Kidney epithelial cell (primary cell): ENCODE measurements around the gene ZMYM4. TPM values are rescaled to one million over a fixed set of nuclear protein-coding genes. Genes with fewer than 3 reads are reported as not detected.

Experiments
- DNase-seq: peaks from one replicate; pipeline ENCODE4 v3.0.0-alpha.2; 2010; ENCODE audit warnings: low read depth
- H3K27me3 ChIP-seq: 2 replicates; pipeline ENCODE4 v1.6.0; 2011; ENCODE audit warnings: low read length; ENCODE audit not compliant: control insufficient read depth, insufficient read depth
- H3K36me3 ChIP-seq: 2 replicates; pipeline ENCODE4 v1.5.1; 2011; ENCODE audit warnings: low read length; ENCODE audit not compliant: control insufficient read depth, insufficient read depth
- H3K4me3 ChIP-seq: 2 replicates; pipeline ENCODE4 v1.5.1; 2011; ENCODE audit warnings: low read depth, mild to moderate bottlenecking, control low read depth, low read length
- total RNA-seq: library from RNA; depleted of rRNA; stranded (reverse); fragments of >200 nt; gene quantifications from 2 replicates; pipeline ENCODE4 v1.2.3, GENCODE V29; 2015
- TF ChIP-seq, protein P1 (sequence below): IDR thresholded peaks from 2 replicates; pipeline ENCODE4 v1.5.1; 2011; ENCODE audit warnings: mild to moderate bottlenecking, moderate library complexity, low read length, control low read depth, inconsistent platforms; ENCODE audit not compliant: insufficient read depth, poor library complexity, severe bottlenecking

ZMYM4 gene
- total RNA-seq, 1 donor from 2014 or later, result 35.1 TPM

DNA sequence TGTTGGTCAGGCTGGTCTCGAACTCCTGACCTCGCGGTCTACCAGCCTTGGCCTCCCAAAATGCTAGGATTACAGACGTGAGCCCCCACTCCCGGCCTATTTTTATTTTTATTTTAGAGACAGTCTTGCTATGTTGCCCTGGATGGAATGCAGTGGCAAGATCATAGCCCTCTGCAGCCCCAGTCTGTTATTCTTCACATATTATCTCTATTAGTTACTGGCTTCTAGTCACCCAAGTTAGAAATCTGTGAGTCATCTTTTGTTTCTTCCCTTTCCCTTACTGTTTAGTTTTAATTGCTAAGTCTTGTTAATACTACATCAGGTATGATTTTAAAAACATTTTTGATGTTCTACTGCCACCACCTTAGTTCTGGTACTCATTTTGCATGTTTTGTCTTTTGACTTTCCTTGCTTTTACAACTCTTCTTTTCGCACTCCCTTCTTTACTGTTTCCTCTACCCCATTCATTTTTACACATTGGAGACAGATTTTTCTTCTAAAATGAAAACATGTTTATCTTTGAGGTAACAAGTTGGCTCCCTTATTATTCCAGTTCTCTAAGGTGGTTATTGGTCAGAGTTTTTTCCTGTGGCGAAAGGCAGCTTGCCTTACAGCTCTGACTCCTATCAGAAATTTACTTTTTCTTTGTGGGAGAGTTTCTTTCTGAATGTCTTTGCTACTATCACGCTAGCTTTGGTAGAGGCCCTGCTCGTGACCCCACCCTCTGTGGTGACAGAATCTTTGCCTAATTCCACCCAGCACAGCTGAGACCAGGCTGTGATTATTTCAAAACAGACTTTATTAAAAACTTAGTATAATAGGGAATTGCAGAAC, 19.5 kb downstream of the ZMYM4 start:
- H3K4me3 ChIP-seq, result no peak overlapping the region
- no peaks in the 10 kb centered on the region for H3K27me3 ChIP-seq
- DNase-seq, result no peak
- no peaks in the 10 kb centered on the region for H3K36me3 ChIP-seq
- TF ChIP-seq, protein P1, sequence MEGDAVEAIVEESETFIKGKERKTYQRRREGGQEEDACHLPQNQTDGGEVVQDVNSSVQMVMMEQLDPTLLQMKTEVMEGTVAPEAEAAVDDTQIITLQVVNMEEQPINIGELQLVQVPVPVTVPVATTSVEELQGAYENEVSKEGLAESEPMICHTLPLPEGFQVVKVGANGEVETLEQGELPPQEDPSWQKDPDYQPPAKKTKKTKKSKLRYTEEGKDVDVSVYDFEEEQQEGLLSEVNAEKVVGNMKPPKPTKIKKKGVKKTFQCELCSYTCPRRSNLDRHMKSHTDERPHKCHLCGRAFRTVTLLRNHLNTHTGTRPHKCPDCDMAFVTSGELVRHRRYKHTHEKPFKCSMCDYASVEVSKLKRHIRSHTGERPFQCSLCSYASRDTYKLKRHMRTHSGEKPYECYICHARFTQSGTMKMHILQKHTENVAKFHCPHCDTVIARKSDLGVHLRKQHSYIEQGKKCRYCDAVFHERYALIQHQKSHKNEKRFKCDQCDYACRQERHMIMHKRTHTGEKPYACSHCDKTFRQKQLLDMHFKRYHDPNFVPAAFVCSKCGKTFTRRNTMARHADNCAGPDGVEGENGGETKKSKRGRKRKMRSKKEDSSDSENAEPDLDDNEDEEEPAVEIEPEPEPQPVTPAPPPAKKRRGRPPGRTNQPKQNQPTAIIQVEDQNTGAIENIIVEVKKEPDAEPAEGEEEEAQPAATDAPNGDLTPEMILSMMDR, result no peak

DNA sequence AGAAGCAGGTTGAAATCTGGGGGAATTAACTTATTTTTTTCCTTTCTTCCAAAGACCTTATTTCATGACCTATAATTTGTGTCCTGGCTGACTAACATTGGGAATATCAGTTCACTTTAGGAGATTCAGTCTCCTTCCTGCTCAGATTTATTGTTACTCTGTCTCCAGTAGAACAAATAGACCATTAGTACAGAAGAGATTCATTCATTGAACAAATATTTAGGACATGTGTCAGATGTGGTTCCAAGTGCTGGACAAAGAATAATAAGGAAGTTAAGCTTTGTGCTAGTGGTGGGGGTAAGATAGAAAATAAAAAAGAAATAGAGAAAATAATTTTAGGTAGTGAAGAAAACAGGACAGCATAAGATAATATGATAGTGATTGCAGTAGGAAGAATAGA, 20.3 kb downstream of the ZMYM4 start:
- Histone ChIP-seq H3K27me3 (no peaks in the 10 kb centered on the region), H3K4me3 (no peak overlapping the region), H3K36me3 (peaks cover 1% of the 10 kb centered on the region)
- peak; percentile 53 for DNase-seq
- TF ChIP-seq, protein P1, result no peak

DNA sequence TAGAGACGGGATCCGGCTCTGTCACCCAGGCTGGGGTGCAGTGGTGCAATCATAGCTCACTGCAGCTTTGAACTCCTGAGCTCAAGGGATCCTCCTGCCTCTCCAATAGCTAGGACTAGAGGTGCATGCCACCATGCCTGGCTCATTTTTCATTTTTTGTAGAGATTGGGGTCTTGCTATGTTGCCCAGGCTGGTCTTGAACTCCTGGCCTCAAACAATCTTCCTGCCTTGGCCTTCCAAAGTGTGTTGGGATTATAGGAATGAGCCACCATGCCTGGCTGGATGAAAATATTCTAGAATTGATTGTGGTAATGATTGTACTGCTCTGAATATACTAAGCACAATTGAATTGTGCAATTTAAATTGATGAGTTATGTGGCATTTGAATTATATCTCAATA, 21.9 kb downstream of the ZMYM4 start:
- H3K36me3 ChIP-seq, result peaks cover 1% of the 10 kb centered on the region
- no peak overlapping the region for H3K4me3 ChIP-seq
- TF ChIP-seq, protein P1, result no peak
- DNase-seq, result no peak
- H3K27me3 ChIP-seq, result no peaks in the 10 kb centered on the region

DNA sequence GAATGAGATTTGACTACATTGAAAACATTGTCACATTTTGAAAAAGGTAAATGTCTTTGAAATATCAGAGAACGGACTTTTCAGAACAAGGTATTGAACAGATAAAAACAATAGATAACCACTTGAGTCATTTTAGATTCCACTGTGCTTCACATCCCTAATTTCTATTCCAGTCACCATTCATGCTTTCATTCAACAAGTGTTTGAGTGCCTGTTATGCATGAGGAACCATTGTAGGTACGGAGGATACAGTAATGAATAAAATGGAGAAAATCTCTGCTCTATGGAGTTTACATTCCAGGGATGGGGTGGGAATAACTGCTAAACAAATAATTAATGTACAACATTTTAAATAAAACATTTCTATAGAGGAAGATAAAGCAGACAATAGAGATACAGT, 26.3 kb downstream of the ZMYM4 start:
- Histone ChIP-seq H3K27me3 (no peaks in the 10 kb centered on the region), H3K4me3 (no peak overlapping the region), H3K36me3 (peaks cover 1% of the 10 kb centered on the region)
- TF ChIP-seq, protein P1, result no peak
- no peak for DNase-seq

DNA sequence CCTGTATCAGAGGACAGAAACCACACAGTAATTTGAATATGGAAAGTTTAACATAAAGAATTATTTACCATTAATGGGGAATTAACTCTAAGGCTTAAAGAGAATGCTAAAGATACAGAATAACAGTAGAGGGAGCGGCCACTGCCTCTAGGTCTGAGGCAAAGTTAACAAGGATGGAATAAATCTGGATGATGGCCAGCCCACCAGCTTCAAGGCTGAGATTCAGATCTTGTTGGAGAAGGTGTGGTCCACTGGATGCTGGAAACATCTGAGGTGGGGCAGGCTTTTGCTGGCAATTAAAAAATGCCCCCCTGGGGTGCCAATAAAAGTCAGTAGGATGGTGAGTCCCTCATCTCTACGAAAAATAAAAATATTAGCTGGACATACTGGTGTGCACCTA, 29.4 kb downstream of the ZMYM4 start:
- TF ChIP-seq, protein P1, result no peak
- H3K27me3 ChIP-seq, result no peaks in the 10 kb centered on the region
- no peak overlapping the region for H3K4me3 ChIP-seq
- DNase-seq, result no peak
- H3K36me3 ChIP-seq, result peaks cover 1% of the 10 kb centered on the region

DNA sequence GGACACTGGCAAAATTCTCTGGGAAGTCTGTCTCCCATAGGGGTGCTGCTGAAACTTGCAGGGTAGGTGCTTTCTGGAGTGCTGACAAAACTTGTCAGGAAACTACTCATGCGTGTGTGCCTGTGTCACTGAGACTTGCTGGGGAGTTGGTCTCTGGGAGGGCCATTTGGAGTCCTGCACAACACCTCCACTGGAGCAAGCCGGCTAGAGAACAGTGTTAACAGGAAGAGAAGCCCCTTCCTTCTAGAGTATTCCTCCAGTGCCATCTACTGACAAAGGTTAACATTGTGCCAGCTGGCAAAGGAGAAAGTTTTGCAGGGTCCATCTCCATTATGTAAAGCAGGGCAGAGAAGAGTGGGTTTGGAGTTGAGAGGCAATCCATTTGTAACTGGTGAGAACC, 30.0 kb downstream of the ZMYM4 start:
- DNase-seq, result no peak

More for the DNA sequence above, 30.0 kb downstream of the ZMYM4 start:
- H3K27me3 ChIP-seq, result no peaks in the 10 kb centered on the region
- no peak overlapping the region for H3K4me3 ChIP-seq
- TF ChIP-seq, protein P1, result peak; percentile 60
- no peaks in the 10 kb centered on the region for H3K36me3 ChIP-seq
